Muscle layer of colon (tissue), 2 donors: ENCODE data around the gene MARK3.

ENCODE experiments used
- H3K27ac ChIP-seq: one replicate; pipeline ENCODE4 v1.7.0; 2013; ENCODE audit warnings: low read depth, mild to moderate bottlenecking, low read length, moderate library complexity
- H3K27me3 ChIP-seq, 2 donors: one replicate each; pipeline ENCODE4 v1.7.0; 2013; ENCODE audit warnings: low read length in 2 of 2, mild to moderate bottlenecking in 2 of 2; ENCODE audit not compliant: insufficient read depth in 2 of 2, control insufficient read depth in 1 of 2
- H3K36me3 ChIP-seq: one replicate; pipeline ENCODE4 v1.7.0; 2013; ENCODE audit warnings: mild to moderate bottlenecking, low read length; ENCODE audit not compliant: insufficient read depth
- H3K4me1 ChIP-seq: one replicate; pipeline ENCODE4 v1.7.0; 2013; ENCODE audit warnings: mild to moderate bottlenecking, low read length; ENCODE audit not compliant: insufficient read depth
- H3K4me3 ChIP-seq, 2 donors: one replicate each; pipeline ENCODE4 v1.7.0; 2013; ENCODE audit warnings: low read length in 2 of 2, low read depth in 1 of 2, mild to moderate bottlenecking in 1 of 2, moderate library complexity in 1 of 2
- H3K9ac ChIP-seq: one replicate; pipeline ENCODE4 v1.7.0; 2013; ENCODE audit warnings: low read length
- H3K9me3 ChIP-seq: one replicate; pipeline ENCODE4 v1.7.0; 2013; ENCODE audit warnings: mild to moderate bottlenecking, low read length
- donor health status: abdominal sarcoma.
- donor health status: Adenocarcinoma of cecum.

Gene MARK3

DNA sequence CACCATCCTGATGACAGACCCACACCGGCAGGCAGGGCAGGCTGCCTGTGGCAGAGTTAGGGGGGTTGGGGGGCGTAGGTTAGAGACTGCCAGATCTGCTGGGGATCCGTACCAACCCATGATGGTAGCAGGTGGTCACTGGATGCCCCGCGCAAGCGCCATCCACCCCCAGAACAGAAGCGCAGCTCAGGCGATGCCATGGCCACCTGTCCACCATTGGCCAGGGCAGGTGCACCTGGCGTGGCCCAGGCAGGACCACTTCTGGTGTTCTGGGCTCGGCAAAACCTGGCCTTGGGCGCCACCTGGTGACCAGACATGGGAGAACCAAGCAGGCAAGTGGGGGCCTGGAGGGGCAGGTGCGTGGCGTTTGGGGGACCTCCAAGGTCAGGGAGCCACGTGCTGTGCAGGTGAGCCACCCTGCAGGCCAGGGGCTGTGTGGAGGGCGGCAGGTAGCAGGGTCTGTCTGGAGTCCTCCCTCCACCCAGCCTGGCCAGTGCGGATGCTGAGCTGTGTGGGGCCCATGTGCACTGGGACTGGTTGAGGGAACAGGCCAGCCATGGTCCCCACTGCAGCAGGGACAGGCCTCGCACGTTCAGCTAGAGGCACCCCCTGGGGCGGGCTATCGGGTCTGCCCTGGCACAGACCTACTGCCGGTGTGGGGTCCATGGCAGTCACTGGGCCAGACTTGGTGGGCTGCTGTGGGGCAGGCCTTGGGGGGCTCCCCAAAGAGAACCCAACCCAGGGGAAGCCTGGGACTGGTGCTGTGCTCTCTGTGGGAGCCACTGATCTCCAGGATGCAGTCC, 161.6 kb downstream of the MARK3 start:
- H3K27ac ChIP-seq, result peak overlapping the region; percentile 28
- no peaks in the 10 kb centered on the region for H3K9me3 ChIP-seq
- peaks cover 87% of the 10 kb centered on the region for H3K4me1 ChIP-seq
- no peaks in the 10 kb centered on the region for H3K27me3 ChIP-seq
- no peak overlapping the region for H3K9ac ChIP-seq
- no peak overlapping the region for H3K4me3 ChIP-seq
- no peaks in the 10 kb centered on the region for H3K36me3 ChIP-seq

DNA sequence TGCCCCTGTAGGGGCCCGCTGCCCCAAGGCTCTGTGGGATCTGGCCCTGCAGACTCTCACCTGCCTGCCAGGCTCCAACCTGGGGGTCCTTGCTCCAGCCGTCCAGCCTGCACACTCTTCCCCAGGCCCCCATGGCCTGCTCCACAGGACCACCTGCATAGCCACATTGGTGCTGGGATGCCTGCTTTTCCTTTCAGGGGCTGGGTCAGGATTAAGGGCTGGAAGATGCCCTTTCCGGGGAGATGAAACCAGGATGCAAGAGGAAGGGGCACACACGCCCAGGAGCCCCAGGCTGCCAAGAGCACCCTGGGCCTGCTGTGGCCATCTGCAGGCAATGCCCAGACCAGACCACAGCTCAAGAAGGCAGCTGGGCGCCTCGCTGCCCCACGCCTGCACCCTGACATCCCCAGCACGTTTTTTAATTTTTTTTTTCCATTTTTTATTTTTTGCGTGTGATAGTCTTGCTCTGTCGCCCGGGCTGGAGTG, 162.3 kb downstream of the MARK3 start:
- Histone ChIP-seq H3K27me3 (no peaks in the 10 kb centered on the region), H3K4me3 (no peak overlapping the region), H3K9ac (no peak overlapping the region), H3K4me1 (peaks cover 87% of the 10 kb centered on the region), H3K27ac (no peak overlapping the region), H3K36me3 (no peaks in the 10 kb centered on the region), H3K9me3 (no peaks in the 10 kb centered on the region)

DNA sequence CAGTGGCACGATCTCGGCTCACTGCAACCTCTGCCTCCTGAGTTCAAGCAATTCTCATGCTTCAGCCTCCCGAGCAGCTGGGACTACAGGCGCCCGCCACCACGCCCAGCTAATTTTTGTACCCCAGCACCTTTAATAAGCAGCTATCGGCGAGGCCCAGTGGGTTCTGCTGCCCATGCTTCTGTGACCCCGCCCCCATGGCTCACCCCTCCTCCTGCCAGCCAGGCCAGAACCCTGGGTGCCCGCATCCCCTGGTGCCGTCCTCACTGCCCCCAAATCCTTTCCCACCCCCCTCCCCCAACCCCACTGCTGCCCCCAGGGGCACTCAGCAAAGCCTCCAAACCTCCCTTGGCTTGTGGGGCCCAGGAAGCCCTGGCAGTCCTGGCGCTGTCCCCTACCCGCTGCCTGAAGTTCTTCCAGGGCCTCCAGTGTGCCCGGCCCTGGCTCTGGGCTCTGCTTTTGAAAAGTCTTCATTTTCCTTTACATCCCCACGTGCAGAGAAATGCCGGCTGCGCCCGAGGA, 162.8 kb downstream of the MARK3 start:
- Histone ChIP-seq H3K4me3 (no peak overlapping the region), H3K36me3 (no peaks in the 10 kb centered on the region), H3K9ac (no peak overlapping the region), H3K27me3 (no peaks in the 10 kb centered on the region), H3K9me3 (no peaks in the 10 kb centered on the region), H3K4me1 (peaks cover 87% of the 10 kb centered on the region), H3K27ac (peak overlapping the region; percentile 96)

DNA sequence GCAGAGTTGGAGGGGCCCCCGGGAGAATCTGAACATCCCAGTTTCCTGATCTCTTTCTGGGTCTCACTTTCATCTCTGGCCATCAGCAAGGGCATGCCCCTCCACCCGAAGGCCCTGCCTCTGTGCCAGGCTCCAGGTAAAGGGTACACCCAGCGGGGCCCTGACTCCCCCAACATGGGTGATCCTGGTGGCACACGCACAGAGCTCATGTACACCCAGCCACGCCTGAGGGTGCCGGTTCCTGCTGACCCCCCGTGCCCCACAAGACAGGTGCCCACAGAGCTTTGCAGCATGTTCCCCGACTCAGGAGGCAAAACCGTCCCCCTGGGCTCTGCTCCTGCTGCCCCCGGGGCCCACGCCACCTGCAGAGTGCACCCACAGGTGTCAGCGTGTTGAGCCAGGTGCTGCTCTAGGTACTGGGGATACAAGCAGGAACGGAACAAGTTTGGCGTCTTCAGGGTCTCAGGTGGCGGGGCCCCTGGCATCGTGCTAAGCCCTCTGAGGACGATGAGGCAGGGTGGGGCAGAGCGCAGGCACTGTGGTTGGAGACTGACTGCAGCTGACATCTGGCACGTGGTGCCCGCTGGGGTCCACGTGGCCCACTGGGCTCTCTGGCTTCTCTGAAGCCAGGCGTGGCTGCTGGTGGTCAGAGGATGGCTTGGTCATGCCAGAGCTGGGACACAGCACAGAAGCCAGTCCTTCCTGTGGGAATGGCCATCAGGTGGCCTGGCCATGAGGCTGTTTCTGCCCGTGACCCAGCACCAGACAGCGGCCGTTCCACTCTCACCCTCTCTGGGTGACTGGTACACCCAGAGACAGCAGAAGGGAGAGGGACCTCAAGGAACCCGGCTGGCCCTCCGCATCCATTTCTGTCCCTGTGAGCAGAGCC, 163.5 kb downstream of the MARK3 start:
- H3K9me3 ChIP-seq, result no peaks in the 10 kb centered on the region
- no peak overlapping the region for H3K4me3 ChIP-seq
- H3K36me3 ChIP-seq, result no peaks in the 10 kb centered on the region
- peak overlapping the region; percentile 60 for H3K9ac ChIP-seq
- H3K27me3 ChIP-seq, result no peaks in the 10 kb centered on the region
- H3K4me1 ChIP-seq, result peaks cover 84% of the 10 kb centered on the region
- peak overlapping the region; percentile 96 for H3K27ac ChIP-seq

DNA sequence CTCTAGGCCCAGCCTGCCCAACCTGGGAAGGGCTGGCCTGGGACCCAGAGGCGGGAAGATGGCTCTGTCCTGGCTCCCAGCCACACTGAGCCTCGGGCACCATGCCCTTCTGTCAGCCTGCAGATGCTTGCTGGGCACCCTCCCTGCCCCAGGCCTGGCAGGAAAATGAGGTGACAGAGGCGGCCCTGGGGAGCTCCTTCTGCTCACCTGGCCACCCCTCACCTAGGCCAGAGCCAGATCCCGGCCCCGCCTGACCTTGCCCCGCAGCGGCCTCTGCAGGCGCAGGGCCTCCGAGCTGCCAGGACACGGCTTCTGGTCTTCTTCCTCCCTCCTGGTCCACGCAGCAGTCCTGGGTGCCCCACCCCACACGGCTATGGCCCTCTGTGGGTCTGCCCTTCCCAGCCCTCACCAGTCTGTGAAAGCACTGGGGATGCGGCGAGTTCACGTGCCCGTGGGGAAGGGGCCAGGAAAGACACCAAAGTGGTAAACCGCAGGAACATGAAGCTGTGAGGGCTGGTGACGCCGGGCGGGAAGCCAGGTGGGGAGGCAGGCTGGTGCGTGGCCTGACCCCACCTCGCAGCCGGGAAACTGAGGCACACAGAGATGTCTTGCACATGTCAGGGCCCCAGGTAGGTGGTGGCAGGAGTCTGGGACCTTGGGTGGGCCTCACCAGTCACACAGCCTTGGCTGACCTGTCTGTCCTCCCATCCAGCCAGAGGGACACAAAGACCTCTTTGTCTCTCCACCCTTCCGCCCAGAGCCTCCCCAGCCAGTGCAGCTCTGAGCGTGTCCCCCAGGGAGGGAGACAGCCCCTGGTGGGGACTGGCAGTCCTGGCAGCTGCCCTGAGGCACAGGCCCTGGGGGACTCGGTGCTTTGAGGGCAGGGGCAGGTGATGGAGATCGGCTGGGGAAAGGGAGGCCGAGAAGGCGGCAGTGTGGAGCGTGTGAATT, 164.4 kb downstream of the MARK3 start:
- Histone ChIP-seq H3K27me3 (no peaks in the 10 kb centered on the region), H3K27ac (peak overlapping the region; percentile 96), H3K4me3 (peak overlapping the region in 1 of 2 donors; percentile 14), H3K9me3 (no peaks in the 10 kb centered on the region), H3K36me3 (no peaks in the 10 kb centered on the region), H3K4me1 (peaks cover 74% of the 10 kb centered on the region), H3K9ac (peak overlapping the region; percentile 60)

DNA sequence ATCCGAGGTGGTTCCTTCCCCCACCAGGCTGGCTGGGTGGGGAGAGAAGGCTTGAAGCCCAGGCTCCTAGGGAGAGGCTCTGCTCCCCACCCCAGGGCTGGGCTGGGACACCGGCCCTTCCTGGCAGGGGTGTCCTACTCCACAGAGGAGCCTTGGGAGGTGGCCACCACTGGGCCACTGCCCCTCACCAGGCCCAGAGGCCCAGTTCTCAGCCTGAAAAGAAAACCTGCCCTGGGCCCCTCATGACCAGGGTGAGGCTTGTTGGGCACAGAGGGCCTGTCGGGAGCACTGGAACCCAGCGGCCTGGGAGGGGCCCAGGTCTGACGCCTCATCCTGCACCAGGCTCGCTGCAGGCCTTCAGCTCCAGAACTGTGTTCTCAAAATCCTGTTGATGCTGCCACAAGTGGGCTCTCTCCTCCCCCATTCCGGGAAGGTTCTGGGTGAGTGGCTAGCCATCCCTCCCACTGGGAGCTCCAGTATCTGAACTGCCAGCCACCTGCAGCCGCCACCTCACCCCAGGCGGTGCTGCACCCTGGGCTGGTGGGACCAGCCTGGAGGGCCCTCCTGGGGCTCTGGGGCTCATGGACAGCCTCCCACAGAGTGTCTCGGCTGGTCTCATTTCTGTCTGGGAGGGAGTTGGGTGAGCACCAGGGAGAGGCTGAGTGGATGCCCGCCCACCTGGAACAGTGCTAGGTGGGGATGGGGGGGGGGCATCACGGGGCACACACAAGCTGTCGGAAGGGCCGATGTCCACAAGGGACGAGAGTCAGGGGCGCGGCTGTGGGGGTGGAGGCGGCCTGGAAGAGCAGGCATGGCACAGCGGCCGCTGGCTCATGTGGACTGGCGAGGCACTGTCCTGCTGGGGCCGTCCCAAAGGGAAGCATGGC, 165.5 kb downstream of the MARK3 start:
- Histone ChIP-seq H3K9ac (peak overlapping the region; percentile 60), H3K4me3 (peak overlapping the region in 1 of 2 donors; percentile 14), H3K4me1 (peaks cover 67% of the 10 kb centered on the region), H3K36me3 (no peaks in the 10 kb centered on the region), H3K27ac (peak overlapping the region; percentile 96), H3K9me3 (no peaks in the 10 kb centered on the region), H3K27me3 (no peaks in the 10 kb centered on the region)

- H3K27ac ChIP-seq, result peak overlapping the region; percentile 96
- peaks cover 65% of the 10 kb centered on the region for H3K4me1 ChIP-seq
- no peaks in the 10 kb centered on the region for H3K36me3 ChIP-seq
- H3K9me3 ChIP-seq, result no peaks in the 10 kb centered on the region
- peak overlapping the region; percentile 14 to 33 for H3K4me3 ChIP-seq
- H3K9ac ChIP-seq, result peak overlapping the region; percentile 60
- H3K27me3 ChIP-seq, result no peaks in the 10 kb centered on the region
These were observed 166.1 kb downstream of the MARK3 start for GRCh38 chr14:103551338-103551762.

GRCh38 chr14:103552011-103552845, 167.0 kb downstream of the MARK3 start:
- Histone ChIP-seq H3K27me3 (no peaks in the 10 kb centered on the region), H3K9me3 (no peaks in the 10 kb centered on the region), H3K36me3 (no peaks in the 10 kb centered on the region), H3K27ac (peak overlapping the region; percentile 96), H3K9ac (peak overlapping the region; percentile 60), H3K4me3 (peak overlapping the region; percentile 14 to 33), H3K4me1 (peaks cover 65% of the 10 kb centered on the region)

DNA sequence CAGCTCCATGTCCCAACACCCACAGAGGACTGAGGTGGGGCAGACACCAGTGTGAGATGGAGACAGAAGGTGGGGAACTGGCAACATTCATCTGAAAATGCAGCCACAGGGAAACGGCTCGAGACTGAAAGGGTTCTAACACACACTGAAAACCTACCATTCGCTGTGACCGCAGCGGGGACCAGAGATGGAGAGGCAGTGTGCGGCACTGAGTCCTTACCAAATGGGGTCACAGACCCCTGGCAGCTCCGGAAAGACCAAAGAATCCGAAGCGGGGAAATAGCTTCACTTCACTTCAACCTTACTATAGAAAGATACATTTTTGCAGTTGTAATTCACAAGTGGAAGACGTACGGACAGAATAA, 167.6 kb downstream of the MARK3 start:
- H3K9me3 ChIP-seq, result no peaks in the 10 kb centered on the region

More for the DNA sequence above, 167.6 kb downstream of the MARK3 start:
- H3K36me3 ChIP-seq, result no peaks in the 10 kb centered on the region
- H3K27ac ChIP-seq, result peak overlapping the region; percentile 96
- H3K4me1 ChIP-seq, result peaks cover 65% of the 10 kb centered on the region
- peak overlapping the region in 1 of 2 donors; percentile 14 for H3K4me3 ChIP-seq
- peak overlapping the region; percentile 60 for H3K9ac ChIP-seq
- H3K27me3 ChIP-seq, result no peaks in the 10 kb centered on the region
